NCI-H2107 treated with DMSO at 0.1 percent for 48 hours (cell line): Measurements from ENCODE around the gene KCNH6.

ENCODE experiments used
- DNase-seq: peaks from one replicate; lab custom pipeline; 2025; ENCODE audit not compliant: unreplicated experiment; lab: John Stamatoyannopoulos, UW

Gene KCNH6

DNA sequence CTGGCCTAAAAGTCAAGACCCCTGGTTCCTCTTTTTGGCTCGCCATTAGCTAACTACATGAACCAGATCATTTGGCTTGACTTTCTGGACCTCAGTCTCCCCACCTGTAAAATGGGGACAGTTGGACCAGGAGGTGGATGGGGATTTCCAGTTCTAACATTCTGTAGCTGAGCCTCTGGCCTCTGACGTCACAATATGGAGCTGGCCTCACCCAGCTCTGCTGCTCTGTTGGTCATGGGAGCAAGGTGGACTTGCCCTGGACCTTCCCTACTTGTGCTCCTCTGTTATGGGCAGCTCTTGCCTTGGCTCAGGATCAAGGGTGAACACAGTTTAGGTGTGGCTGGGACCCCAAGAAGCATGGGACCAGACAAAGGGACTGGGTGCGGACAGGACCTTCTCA, 16.5 kb upstream of the KCNH6 start:
- no peak for DNase-seq

DNA sequence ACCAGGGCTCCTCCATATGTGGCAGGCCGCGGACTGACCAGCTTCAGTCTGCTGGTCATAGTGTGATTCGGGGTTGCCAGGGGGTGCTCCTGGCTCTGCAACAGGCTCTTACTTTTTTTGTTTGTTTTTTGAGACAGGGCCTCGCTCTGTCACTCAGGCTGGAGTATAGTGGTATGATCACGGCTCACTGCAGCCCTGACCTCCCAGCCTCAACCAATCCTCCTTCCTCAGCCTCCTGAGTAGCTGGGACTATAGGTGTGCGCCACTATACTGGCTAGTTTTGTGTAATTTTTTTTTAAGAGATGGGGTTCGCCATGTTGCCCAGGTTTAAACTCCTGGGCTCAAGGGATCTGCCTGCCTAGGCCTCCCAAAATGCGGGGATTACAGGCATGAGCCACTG, 11.8 kb upstream of the KCNH6 start:
- no peak for DNase-seq

DNA sequence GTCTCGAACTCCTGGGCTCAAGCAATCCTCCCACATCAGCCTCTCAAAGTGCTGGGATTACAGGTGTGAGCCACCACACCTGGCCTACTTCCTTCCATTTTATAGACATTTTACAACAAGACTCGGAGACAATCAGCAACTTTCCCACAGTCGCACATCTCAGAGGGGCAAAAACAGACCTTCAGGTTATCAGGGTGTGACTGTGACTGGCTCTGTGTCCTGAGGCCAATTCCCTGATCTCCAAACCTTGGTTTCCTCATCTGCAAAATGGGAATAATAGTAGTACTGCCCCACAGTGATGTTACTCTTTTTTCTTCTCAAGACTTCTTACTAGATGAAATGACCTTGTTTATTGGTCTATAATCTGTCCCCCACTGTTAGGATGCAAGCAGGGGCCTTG, 10.8 kb upstream of the KCNH6 start:
- no peak for DNase-seq

DNA sequence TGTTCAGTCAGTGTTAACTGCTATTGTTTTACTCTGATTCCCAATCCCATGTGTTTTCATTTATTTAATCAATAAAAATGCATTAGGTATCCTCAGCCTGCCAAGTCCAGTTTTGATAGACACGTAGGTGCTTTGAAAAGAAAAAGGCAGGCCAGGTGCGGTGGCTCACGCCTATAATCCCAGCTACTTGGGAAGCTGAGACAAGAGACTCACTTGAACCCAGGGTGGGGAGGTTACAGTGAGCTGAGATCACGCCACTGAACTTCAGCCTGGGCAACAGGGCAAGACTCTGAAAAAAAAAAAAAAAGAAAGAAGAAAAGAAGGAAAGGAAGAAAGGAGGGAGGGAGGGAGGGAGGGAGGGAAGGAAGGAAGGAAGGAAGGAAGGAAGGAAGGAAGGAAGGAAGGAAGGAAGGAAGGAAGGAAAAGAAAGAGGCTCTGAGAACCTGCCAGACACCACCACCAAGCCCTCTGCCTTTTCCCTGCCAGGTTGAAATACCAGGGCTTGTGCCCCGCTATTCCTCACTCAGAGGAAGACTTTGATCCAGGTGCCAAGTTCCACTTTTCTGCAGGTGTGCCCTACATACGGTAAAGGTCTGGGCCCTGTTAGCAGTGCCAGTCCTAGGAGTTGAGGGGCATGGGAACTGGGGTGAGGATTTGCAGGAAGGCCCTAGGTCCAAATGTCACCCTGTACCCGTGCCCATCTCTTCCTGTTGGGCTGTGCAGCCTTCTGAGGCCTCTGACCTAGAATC, 10.1 kb upstream of the KCNH6 start:
- DNase-seq = no peak

DNA sequence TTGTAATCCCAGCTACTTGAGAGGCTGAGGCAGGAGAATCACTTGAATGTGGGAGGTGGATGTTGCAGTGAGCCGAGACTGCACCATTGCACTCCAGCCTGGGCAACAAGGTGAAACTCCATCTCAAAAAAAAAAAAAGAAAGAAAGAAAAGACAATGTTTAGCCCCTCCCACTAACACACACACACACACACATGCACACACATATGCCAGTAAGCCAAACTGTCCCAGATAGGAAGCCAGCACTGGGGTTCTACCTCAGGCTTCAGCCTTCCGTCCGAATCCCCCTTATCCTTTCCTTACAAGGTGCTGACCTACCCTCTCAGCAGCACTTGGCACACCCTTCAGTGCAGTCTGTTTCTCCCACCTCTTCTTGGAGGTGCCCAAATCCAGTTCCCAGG, 8.7 kb upstream of the KCNH6 start:
- no peak for DNase-seq

DNA sequence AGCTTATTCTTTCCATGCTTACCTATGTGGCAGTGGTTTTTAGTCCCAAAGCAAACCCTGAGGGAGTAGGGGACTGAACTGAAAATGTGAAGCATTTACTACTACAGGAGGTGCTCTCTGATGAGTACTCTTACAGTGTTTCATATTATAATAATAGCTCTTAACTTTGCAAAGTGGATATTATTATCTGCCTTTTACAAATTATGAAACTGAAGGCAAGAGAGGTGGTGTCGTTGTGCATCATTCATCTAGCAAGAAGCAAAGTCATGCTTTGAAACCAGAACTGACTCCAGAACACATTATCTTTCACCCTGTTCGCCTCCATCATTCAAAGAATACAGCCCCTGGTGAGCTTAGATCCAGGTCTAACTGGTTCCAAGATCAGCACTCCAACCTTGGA, 8.2 kb upstream of the KCNH6 start:
- no peak for DNase-seq

DNA sequence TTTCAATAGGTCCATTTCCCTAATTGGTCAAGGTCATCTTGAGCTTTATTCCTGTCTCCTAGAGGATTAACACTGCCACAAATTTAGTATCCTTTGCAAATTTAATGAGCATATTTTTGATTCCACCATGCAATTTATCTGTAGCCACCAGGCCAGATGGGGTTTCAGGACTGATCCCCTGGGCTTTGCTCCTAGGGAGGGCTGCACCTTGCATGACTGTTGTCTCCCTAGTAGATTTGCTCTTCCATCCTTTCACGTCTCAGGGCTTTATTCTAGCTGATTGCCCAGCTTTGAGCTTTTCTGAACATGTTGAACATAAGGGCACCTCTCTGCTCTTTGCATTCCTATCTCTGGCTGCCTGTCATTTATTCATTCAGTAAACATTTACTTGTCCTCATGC, 7.7 kb upstream of the KCNH6 start:
- DNase-seq = no peak

DNA sequence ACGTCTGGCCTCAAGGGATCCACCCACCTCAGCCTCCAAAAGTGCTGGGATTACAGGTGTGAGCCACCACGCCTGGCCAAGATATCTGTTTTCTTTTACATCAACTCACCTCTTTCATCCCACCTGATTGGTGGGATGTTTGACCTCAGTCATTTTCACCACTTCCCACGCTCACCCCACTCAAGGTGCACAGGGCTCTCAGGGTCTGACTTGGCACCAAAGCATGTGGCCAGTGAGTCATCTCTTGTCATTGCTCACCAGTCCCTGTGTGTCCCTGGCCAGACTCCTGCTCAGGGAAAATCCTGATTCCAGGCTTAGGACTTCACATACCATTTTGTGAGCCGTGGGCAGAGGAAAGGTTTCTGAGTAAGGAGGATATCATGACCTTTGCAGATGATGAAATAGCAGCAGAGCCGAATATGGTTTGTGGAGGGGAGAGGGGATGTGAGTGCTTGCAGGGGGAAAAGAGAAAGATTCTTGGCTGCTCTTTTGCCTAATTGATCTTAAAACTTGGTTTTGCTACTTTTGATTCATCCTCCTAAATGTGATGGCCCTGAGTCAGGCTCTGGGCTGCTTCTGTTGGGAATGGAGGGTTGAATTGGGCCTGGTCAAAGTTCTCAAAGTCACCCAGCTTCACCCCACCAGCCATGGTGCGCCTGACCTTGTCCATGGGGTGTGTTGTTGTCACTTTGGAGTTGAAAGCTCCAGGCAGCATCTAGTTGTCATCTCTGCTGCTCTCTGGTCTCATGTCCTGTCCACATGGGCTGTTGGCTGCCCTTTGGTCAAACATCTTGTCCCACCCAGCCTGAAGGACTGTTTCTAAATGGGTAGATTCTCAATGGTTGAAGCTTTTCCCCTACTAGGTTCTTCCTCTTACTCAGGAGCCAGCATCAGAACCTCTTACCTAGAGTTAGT, 6.0 kb upstream of the KCNH6 start:
- no peak for DNase-seq

DNA sequence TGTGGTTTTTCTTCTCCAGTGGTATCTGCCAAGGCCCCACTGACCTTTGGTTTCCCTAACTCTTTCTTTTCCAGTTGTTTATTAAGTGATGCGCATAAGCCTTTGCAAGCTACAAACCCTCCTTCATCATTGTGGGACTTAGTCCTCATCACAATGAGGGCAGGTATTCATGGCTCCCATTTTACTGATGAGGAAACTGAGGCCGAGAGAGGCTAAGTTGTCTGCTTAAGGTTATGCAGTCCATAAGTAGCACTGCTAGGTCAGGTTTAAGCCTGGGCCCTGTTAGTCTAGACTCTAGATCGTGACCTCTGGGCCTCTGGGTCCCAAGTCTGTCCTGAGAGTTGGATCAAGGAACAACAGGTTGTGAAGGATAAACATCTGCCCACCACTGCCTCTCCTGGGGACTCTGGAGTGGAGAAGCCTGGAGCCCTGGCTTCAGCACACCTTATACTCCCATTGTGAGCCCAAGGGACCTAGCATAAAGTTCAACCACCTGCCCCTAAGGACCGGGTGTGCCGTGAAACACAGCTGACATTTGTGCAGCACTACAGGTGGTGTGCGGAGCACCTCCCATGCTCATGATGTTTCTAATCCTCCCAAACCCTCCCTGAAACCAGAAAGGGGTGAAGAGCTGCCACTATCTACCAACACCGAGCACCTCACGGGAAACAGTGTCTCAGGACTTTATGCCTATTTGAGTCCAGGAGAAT, 5.2 kb upstream of the KCNH6 start:
- peak; percentile 40 for DNase-seq

DNA sequence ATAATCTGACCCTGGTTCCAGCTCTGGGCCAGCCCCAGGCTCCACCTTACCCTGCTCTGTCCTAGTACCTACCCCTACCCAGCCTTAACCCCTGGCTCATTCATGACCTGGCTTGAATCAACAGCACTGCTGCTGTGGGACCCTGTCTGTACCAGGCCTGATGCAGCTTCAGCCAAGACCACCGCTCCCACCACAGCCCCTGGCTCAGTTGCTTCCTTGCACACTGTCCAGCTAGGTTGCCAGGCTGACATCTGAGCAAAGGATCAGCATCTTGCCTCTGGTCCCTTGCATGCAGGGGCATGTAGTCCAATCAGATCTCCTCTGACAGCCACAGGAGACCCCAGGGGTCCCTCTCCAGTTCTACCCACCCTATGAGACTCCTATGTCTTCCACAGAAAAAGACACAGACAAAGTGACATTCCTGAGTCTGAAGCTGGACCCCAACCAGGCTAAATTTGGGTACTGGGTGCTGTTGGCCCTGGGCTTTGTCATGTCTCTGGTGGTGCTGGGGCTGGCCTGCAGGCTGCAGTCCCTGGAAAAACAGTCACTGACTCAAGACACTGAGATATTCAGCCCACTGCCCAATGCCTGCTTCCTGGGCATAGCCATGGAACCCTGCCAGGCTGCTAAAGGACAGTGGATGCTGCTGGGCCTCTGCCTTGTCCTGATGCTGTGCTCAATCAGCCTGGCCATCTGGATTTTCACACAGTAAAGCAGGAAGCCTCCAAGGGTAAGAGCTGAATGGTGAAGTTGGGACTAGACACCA, 3.9 kb upstream of the KCNH6 start:
- DNase-seq = no peak

DNA sequence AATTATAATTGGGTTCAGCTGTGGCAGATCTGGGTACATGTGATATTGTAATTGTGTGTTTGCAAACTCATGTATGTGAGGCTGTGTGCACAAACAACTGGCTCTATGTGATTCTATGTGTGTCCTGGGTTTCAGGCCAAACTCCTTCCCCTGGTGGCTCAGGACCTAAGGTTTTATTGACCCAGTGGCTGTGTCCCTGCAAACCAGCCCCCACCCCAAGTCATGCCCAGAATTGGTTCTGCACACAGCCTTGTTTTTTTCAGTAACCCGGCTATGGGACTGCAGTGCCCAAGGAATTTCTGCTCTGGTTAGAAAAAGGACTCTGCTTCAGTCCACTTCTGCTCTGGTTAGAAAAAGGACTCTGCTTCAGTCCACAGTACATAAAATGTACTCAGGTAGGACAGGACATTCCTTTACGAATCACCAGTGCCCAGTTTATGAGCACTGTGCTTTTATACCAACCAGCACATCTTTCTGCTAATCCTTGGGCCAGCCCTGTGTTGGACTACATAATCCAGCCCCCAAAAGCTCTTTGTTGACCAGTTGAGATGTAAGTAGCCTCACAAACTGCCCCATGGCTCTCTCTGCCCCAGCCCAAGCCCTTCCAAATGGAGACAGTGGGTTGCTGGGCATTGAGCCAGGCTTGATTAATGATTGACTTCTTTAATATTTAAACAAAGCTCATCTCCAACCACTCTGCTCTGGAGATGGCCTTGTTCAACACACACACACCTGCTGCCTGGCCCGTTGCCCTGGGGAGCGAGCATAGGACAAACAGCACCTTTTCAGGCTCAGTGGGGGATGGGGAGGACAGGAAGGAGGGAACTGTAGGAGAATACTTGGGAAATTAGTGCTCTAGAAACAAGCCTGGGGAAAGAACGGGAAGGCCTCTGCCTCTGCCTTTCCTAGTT, 2.9 kb upstream of the KCNH6 start:
- peak; percentile 83 for DNase-seq

DNA sequence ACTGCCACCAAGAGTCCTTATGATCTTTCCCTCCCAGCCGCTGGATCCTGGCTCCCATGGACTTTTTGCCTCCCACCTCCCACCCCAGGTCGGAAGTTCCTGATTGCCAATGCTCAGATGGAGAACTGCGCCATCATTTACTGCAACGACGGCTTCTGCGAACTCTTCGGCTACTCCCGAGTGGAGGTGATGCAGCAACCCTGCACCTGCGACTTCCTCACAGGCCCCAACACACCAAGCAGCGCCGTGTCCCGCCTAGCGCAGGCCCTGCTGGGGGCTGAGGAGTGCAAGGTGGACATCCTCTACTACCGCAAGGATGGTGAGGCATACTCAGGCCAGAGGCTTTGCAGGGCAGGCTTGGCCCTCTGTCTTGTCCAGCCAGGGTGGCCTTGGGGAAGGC, 893 bp downstream of the KCNH6 start:
- no peak for DNase-seq

DNA sequence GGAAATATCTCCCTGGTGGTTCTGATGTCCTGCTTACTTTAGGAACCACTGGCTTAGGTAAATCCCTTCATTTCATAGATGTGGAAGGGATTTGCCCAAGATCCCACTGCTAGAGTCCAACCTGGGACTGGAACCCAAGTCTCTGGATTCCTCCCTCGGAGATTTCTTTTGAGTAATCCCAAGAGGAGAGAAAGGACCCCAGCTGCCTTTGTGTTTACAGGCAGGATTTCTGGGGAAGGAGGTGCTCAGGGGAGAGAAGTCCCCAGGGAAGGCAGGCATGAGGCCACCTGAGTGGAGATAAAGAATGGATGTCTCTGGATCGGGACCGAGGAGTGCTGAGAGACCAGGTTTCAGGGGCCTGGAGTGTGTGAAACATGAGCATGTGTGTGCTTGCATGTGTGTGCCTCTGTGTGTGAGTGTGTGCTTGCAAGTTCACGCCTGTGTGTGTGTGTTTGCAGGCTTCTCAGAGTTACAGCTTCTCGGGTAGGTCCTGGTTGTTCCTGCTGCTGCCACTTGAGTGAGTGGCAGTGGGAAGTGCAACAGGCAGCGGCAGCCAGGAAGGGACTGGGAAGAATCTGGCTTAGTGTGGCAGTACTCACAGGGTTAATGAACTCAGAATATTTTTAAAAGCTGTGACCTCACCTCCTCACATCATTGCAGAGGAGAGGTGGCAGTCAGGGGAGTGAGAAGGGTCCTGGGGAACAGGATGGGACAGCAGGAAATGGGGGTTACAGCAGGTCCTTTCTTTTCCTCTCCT, 2.2 kb downstream of the KCNH6 start:
- DNase-seq = peak; percentile 82

DNA sequence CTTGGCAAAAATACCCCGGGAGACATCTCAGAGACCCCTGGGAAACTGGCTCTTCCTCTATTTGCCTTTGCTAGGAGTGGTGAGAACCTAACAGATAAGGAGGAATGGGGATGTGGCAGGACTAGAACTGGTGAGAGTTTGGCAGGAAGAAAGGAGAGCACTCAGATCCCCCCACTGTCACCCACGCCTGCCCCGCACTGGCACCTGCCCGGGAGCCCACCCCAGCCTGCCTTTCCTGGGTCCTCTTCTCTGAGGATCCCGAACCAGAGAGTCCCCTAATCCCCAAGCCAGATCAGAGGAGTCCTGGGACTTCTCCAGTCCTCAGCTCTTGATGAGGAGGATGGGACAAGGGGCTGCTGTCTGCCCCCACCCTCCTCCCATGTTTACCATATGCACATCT, 3.7 kb downstream of the KCNH6 start:
- DNase-seq = no peak

DNA sequence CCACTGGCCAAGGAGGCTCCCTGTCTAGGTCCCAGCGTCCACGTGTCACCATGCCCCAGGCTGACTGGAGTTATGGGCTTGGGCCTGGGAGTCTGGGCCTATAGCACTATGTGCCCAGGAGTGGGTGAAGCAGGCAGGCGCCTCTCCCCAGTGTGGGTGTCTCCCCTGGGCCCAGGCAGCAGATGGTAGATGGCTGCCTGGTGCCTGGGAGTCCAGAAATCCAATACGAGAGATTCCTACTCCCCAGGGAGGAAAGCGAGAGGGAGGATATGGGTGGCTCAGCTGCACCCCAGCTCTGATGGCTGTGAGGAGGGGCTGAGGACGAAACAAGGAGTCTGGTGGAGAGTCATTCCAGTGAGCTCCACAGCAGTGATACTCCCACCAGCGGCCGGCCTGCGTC, 5.0 kb downstream of the KCNH6 start:
- DNase-seq = peak; percentile 67

DNA sequence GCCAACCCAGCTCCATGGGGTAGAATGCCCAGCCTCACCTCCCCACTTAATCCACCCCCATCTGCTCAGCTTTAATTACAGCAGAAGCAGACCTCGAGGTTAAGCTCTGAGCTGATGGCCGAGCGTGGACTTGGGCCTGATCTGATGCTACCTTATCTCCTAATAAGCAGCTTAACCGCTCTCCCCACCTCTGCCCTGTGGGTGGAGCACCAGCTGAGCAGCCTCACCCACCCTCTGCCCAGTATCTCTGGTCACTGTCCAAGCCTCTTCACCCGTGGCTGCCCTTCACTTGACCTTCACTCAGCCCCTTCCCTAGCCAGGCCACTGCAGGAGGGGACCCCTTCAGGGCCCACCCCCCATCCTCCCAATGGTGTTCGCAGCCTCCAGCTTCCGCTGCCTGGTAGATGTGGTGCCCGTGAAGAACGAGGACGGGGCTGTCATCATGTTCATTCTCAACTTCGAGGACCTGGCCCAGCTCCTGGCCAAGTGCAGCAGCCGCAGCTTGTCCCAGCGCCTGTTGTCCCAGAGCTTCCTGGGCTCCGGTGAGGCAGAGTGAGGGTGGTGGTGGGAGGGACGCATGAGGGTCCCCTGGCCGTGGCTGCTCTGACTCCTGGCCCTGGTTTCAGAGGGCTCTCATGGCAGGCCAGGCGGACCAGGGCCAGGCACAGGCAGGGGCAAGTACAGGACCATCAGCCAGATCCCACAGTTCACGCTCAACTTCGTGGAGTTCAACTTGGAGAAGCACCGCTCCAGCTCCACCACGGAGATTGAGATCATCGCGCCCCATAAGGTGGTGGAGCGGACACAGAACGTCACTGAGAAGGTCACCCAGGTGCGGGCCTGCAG, 6.8 kb downstream of the KCNH6 start:
- no peak for DNase-seq

DNA sequence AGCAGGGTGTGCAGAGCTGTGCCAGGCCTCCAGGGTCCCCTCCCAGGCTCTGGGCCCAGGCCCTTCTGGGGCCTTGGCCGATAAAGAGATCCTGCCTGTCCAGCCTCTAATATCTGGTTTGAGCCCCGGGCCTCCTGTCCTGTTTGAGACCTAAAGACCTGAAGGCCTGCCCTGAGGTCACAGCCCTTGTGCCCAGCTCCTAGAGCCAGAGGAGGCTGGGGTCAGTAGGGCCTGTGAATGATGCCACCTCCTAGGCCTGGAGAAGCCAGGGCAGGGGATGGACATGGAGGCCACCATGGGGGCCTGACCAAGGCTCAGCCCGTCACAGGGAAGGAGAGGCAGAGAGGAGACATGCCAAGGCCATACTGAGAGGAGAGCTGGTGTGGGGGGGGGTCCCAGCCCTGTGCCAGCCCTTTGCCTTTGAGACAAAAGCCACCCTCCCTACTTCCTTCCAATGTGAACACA, 7.4 kb downstream of the KCNH6 start:
- no peak for DNase-seq
